Measurements from ENCODE around the gene KRT8. TPM values are rescaled to one million over a fixed set of nuclear protein-coding genes. Genes with fewer than 3 reads are reported as not detected.

The KRT8 gene
- total RNA-seq, 4 donors from 2014 or later, result 18.1 to 96.0 (median 58.2) TPM

DNA sequence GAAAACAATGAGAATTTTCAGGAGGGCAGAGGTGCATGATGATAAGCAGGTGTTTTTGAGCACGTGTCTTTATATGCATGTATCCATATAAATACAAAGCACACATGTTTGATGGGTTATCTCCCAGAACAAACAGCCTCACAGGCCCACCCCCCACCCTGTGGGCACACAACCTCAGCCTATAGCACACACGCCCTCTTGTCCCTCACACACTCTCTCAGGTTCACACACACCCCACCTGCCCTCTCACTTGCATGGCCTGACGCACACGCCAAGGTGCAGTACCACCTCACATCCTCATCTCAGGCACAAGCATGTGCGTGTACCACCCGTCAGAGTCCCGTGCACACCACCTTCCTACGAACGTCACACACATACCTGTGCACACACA lies 8.6 kb upstream of the KRT8 start:
- intact Hi-C loops (cut with DNase I; ENCODE audit: low total_unique reads), result no loop called here
- no peak for DNase-seq (ENCODE audit: low spot score in 2 of 2)
- TF ChIP-seq POLR2A (IDR thresholded peaks at IDR 0.05), result no peak
- TF ChIP-seq, protein P1, sequence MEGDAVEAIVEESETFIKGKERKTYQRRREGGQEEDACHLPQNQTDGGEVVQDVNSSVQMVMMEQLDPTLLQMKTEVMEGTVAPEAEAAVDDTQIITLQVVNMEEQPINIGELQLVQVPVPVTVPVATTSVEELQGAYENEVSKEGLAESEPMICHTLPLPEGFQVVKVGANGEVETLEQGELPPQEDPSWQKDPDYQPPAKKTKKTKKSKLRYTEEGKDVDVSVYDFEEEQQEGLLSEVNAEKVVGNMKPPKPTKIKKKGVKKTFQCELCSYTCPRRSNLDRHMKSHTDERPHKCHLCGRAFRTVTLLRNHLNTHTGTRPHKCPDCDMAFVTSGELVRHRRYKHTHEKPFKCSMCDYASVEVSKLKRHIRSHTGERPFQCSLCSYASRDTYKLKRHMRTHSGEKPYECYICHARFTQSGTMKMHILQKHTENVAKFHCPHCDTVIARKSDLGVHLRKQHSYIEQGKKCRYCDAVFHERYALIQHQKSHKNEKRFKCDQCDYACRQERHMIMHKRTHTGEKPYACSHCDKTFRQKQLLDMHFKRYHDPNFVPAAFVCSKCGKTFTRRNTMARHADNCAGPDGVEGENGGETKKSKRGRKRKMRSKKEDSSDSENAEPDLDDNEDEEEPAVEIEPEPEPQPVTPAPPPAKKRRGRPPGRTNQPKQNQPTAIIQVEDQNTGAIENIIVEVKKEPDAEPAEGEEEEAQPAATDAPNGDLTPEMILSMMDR (IDR thresholded peaks at IDR 0.05), result no peak
- H3K4me3 ChIP-seq (ENCODE audit: low read depth, poor library complexity, severe bottlenecking), result no peak overlapping the region
- 88 to 89% methylated on average over 9 of the region's 9 CpGs for WGBS, 2 donors

DNA sequence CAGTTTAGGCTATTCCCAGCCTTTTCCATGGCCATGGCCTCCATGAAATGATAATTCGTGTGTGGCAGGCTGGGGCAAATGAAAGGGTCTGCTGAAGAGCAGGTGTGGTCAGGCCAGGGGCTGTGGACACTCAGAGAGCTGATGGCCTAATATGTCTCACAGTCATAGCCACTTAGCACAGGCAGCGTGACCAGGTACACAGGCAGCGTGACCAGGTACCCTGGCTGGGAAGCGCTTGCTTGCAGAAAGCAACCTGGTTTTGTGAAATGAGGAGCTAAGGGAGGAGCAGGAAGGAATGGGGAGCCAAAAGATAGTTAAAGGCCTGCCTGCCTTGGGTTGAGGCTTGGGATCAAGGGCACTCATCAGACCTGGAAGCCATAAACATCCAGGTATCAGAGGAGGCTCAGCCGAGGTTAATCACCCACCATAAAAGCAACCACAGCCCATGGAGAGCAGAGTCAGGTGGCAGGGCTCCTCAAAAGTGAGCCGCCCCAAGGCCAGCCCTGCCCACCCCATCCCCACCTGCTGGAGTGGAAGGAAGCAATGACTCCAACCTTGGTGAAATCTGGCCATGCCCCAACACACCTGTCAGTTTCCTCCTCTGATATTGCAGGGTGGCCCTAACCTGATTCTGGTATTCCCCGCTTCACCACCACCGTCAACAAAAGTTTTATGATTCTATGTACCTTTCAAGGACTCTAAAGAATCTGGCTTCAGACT lies 8.0 kb upstream of the KRT8 start:
- DNase-seq (ENCODE audit: low spot score in 2 of 2), result no peak

DNA sequence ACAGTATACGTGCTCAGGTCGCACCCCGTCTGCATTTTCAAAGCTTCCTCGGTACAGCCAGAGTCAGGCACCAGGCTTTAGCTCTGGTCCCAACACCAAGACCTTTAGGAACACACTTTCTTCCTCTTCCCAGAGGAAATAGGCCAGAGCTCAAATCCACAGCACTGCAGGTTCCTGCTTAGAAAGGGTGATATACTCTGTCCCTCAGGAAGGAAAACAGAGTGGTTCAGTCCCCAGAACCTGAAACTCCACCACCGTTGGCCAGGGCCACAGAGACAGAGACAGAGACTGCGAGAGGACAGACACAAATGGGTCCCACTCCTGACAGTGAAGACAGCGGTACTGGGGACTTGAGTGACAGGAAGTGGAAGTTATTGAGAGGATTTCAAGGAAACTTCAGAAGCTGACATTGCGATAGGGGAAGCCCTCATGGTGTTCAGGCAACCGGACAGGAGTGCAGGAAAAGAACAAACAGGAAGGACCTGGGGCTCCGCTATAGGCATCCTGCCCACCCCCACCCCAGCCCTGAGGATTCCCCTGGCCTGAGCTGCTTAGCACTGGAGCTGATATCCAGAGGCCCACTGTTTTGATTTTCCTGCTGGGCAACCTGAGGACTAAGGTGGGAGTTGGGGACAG lies 5.5 kb upstream of the KRT8 start:
- no peak overlapping the region for H3K4me3 ChIP-seq (ENCODE audit: low read depth, poor library complexity, severe bottlenecking)
- no peak for DNase-seq (ENCODE audit: low spot score in 2 of 2)
- 75 to 83% methylated on average over 10 of the region's 10 CpGs for WGBS, 2 donors
- TF ChIP-seq POLR2A (IDR thresholded peaks at IDR 0.05), result no peak
- TF ChIP-seq, protein P1 (IDR thresholded peaks at IDR 0.05), result no peak
- intact Hi-C loops (cut with DNase I; ENCODE audit: low total_unique reads), result no loop called here

More for the DNA sequence above, 8.0 kb upstream of the KRT8 start:
- 89 to 91% methylated on average over 8 of the region's 8 CpGs for WGBS, 2 donors
- intact Hi-C loops (cut with DNase I; ENCODE audit: low total_unique reads), result no loop called here
- H3K4me3 ChIP-seq (ENCODE audit: low read depth, poor library complexity, severe bottlenecking), result no peak overlapping the region
- TF ChIP-seq POLR2A (IDR thresholded peaks at IDR 0.05), result no peak
- TF ChIP-seq, protein P1 (IDR thresholded peaks at IDR 0.05), result no peak

DNA sequence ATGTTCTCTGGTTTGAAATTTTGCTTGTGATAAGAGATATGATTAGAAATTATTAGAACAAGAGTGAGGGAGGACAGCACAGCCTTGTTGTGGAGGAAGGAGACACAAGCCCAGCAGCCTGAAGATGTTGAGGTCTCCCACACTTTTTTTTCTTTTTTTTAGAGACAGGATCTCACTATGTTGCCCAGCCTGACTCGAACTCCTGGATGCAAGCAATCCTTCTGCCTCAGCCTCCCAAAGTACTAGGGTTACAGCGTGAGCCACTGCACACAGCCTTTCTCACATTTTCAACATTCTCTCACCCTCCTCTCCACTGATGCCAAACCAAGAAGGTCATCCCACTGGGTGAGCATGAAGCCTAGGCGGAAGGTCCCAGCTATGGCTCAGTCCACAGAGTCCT lies 4.9 kb upstream of the KRT8 start:
- WGBS, 2 donors, result 92 to 95% methylated on average over 3 of the region's 3 CpGs
- no peak for TF ChIP-seq POLR2A (IDR thresholded peaks at IDR 0.05)
- TF ChIP-seq, protein P1 (IDR thresholded peaks at IDR 0.05), result no peak
- no peak overlapping the region for H3K4me3 ChIP-seq (ENCODE audit: low read depth, poor library complexity, severe bottlenecking)
- intact Hi-C loops (cut with DNase I; ENCODE audit: low total_unique reads), result no loop called here
- DNase-seq (ENCODE audit: low spot score in 2 of 2), result no peak

DNA sequence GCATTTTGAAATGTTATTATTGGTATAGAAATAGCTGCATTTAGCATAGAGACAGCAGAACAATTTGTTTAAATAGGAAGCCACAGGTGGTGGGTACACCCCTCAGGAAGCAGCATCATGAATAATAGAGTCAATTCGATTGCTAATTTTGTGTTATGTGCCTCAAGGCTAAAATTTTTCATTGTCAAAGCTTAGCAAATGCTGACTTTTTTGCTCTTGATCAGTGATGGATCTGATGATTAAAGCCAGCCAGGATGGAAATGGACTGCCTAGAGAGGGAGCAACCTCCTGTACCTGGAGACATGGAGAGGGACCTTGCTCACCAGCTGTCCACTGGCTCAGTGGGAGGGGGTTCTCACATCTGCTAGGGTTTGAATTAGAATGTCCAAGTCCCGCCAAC lies 4.5 kb upstream of the KRT8 start:
- DNase-seq (ENCODE audit: low spot score in 2 of 2), result no peak
- WGBS, 2 donors, result 54 to 69% methylated on average over 2 of the region's 2 CpGs
- intact Hi-C loops (cut with DNase I; ENCODE audit: low total_unique reads), result no loop called here
- TF ChIP-seq POLR2A (IDR thresholded peaks at IDR 0.05), result no peak
- TF ChIP-seq, protein P1 (IDR thresholded peaks at IDR 0.05), result no peak
- no peak overlapping the region for H3K4me3 ChIP-seq (ENCODE audit: low read depth, poor library complexity, severe bottlenecking)

All from lower leg skin (tissue), 4 donors.